DMS53 (cell line): ENCODE results near the gene RNF34.

Experiments used
- DNase-seq: peaks from one replicate; lab custom pipeline; 2025; lab: John Stamatoyannopoulos, UW

The RNF34 gene

DNA sequence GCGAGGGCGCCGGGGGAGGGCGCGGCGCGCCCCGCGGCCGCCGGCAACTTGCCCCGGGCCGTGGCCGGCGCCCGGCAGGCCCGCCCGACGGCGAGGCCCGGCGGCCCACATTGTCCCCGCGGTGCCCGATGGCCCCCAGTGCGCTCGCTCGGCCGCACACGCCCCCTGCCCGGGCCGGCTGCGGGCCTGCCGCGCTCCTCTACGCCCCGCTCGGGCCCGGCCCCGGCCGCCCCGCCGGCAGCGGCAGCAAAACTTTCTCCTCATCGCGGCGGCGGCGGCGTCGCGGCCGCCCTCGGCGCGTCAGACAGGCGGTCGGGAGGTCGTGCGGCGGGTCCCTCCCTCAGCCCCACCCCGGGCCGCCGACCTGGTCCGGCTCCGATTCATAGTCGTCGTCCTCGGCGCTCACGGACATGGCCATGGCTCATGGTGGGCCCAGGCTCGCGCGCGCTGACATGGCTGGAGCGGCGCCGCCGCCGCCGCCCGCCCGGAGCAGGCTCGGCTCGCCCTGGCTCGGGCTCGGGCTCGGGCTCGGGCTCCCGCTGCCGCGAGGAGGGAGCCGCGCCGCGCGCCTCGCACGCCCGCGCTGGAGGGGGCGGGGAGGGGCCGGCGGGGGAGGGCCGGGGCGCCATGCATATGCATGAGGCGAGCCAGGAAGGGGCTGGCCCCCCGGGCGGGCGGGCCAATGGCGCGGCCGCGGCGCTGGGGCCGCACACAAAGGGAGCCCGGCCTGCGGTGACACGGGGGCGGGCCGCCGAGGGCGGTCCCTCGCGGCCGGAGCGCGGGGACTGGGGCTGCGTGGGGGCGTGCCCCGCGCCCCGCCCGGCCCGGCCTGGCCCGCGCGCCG lies 67.1 kb downstream of the RNF34 start:
- peak; percentile 97 for DNase-seq

DNA sequence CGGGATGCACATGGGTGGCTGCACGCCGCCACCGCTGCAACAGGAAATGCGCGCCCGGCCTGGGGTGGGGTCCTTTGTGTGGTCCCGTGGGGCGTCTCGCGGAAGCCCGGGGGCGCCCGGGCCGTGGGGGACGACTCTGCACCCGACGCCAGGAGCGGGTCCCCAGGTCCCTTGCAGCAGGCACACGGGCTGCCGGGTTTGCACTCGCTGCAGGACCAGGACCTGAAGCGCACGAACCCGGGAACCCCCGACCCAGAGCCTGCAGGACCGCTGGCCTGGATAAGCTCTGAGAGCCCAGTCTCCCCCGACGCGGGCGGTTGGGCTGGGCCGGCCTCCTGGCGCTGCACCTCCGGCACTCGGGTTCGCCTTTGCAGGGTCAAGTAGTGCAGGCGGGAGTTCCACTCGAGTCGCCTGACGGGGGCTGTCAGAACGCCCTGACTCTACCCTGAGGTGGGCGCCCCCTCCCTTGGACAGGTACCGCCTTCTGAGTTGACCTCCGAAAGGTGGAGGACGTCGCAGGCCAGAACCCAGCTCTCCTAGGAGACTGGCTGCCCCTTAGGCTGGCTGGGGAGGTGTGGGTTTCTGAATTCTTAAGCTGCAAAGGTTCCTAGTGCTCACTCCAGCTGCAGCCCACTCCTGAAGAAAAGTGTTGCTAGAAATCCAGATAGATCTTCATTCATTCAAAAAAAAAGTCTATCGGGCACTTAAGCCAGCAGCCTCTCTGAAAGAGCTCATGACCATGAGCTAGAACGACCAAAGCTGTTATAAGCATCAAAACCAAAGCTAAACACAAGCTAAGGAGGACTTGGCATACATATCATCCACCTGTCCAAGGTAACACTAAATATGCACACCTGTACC lies 68.0 kb downstream of the RNF34 start:
- DNase-seq = peak; percentile 78

DNA sequence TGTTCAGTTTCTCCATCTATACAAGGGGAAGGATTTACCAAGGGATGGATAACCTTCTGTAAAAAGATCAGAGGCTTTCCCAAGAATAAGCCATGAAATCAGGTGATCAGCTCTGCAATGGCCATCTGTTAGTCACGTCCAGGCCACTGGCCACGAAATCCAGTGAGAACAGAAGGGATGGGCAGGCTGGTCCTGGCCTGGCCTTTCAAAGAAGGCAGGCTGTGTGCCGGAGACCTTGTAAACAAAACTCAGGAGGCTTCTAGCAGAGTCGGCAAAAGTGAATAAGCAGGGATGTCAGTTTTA lies 68.5 kb downstream of the RNF34 start:
- peak; percentile 37 for DNase-seq

DNA sequence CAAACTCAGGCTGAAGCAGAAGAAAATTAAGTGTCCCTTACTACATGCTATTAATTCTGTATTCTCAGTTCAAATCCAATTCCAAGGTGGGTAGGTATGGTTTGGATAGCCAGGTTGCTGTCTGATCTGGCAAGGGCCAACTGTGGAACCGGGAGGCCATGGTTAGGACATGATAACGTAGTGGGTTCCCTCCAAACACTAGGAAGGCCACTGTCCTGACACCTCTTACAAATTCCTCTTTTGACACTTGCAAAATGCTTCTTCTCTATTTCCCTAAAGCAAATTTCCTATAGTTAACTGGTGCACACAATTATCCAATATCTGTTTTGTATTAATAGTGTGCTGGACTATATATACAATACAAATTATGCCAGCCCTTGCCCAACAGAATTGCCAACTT lies 70.8 kb downstream of the RNF34 start:
- DNase-seq = no peak

DNA sequence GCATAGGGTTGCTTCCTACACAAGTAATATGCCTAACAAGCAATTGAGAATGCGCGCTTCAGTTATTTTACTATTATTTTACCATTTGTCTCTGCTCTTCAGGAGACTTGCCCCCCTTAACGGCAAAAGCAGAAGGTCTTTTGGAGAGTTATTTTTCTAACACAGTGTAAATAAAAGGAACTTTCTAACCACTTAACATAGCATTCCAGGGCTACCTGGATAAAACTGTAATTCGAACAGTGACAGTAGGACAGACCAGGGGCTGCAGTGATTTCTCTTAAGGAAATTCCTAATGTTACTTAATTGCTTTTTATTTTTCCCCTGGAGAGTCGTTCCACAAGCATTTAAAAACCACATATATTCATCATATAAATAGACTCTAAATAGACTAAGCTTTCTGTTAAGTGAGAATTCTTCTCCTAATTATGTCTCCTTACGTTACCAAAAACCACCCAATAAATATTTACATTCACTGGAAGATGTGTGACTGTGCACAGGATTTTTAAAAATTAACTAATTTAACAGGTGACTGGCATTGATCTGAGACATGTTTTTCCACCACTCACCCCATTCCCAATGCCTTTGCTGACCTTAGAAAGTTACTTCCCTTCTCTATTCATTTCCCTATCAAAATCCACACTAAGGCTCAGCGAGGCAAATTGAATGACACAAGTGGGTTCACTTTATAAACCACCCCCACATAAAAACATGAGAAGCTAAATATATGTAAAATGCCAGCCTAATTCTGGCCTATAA lies 72.4 kb downstream of the RNF34 start:
- peak; percentile 24 for DNase-seq
